Measurements from ENCODE around the gene TEDC1. TPM values are rescaled to one million over a fixed set of nuclear protein-coding genes. Genes with fewer than 3 reads are reported as not detected.

Gene TEDC1
- total RNA-seq, 2 donors from 2014 or later = 9.1 to 23.8 TPM

GRCh38 chr14:105527826-105528585, 37.0 kb downstream of the TEDC1 start:
- Mint-ChIP-seq H3K36me3 (ENCODE audit: low read depth) (no peaks in the 10 kb centered on the region), H3K27me3 (ENCODE audit: insufficient read depth) (peaks cover 51% of the 10 kb centered on the region), H3K27ac (no peak overlapping the region), H3K4me1 (no peaks in the 10 kb centered on the region), H3K9me3 (peaks cover 10% of the 10 kb centered on the region), H3K4me3 (peak overlapping the region; percentile 33)
- Histone ChIP-seq H3K36me3 (ENCODE audit: control insufficient read depth, insufficient read depth, low read length) (no peaks in the 10 kb centered on the region), H3K4me1 (ENCODE audit: control insufficient read depth, insufficient read depth, low read length) (no peaks in the 10 kb centered on the region), H3K27ac (ENCODE audit: low read depth, low read length) (no peak overlapping the region), H3K9ac (ENCODE audit: extremely low read depth, low read length, poor library complexity, severe bottlenecking) (no peak overlapping the region), H3K9me3 (ENCODE audit: control insufficient read depth, low read length) (no peaks in the 10 kb centered on the region), H3K27me3 (ENCODE audit: control insufficient read depth, insufficient read depth, low read length, poor library complexity, severe bottlenecking) (peaks cover 48% of the 10 kb centered on the region), H3K4me3 (ENCODE audit: low read length) (no peak overlapping the region)
- 33 to 37% methylated on average over 19 to 67 of the region's 67 CpGs for WGBS, 2 experiments (ENCODE audit: insufficient coverage in 1 of 2, insufficient read length in 1 of 2)
- peak; percentile 88 for DNase-seq
- peak; percentile 86 for TF ChIP-seq CTCF (conservative IDR thresholded peaks at IDR 0.05)

- Mint-ChIP-seq H3K9me3 (peaks cover 16% of the 10 kb centered on the region), H3K4me3 (peak overlapping the region; percentile 21), H3K4me1 (no peaks in the 10 kb centered on the region), H3K27me3 (ENCODE audit: insufficient read depth) (peaks cover 46% of the 10 kb centered on the region), H3K36me3 (ENCODE audit: low read depth) (no peaks in the 10 kb centered on the region), H3K27ac (no peak overlapping the region)
- H3K36me3 ChIP-seq (ENCODE audit: control insufficient read depth, insufficient read depth, low read length) = no peaks in the 10 kb centered on the region
- H3K27me3 ChIP-seq (ENCODE audit: control insufficient read depth, insufficient read depth, low read length, poor library complexity, severe bottlenecking) = peaks cover 44% of the 10 kb centered on the region
- WGBS, 2 experiments (ENCODE audit: insufficient coverage in 1 of 2, insufficient read length in 1 of 2) = 58 to 84% methylated on average over 51 to 89 of the region's 89 CpGs
- no peak overlapping the region for H3K4me3 ChIP-seq (ENCODE audit: low read length)
- H3K9ac ChIP-seq (ENCODE audit: extremely low read depth, low read length, poor library complexity, severe bottlenecking) = no peak overlapping the region
- DNase-seq = no peak
- H3K9me3 ChIP-seq (ENCODE audit: control insufficient read depth, low read length) = no peaks in the 10 kb centered on the region
- no peaks in the 10 kb centered on the region for H3K4me1 ChIP-seq (ENCODE audit: control insufficient read depth, insufficient read depth, low read length)
- no peak for TF ChIP-seq CTCF (conservative IDR thresholded peaks at IDR 0.05)
- H3K27ac ChIP-seq (ENCODE audit: low read depth, low read length) = no peak overlapping the region
These were observed 37.7 kb downstream of the TEDC1 start for GRCh38 chr14:105528586-105529318.

GRCh38 chr14:105529319-105529568, 38.2 kb downstream of the TEDC1 start:
- Histone ChIP-seq H3K4me3 (ENCODE audit: low read length) (no peak overlapping the region), H3K9me3 (ENCODE audit: control insufficient read depth, low read length) (no peaks in the 10 kb centered on the region), H3K27me3 (ENCODE audit: control insufficient read depth, insufficient read depth, low read length, poor library complexity, severe bottlenecking) (peaks cover 39% of the 10 kb centered on the region), H3K27ac (ENCODE audit: low read depth, low read length) (no peak overlapping the region), H3K4me1 (ENCODE audit: control insufficient read depth, insufficient read depth, low read length) (no peaks in the 10 kb centered on the region), H3K36me3 (ENCODE audit: control insufficient read depth, insufficient read depth, low read length) (no peaks in the 10 kb centered on the region), H3K9ac (ENCODE audit: extremely low read depth, low read length, poor library complexity, severe bottlenecking) (no peak overlapping the region)
- WGBS, 2 experiments (ENCODE audit: insufficient coverage in 1 of 2, insufficient read length in 1 of 2) = 94 to 95% methylated on average over 19 to 24 of the region's 24 CpGs
- H3K27me3 Mint-ChIP-seq (ENCODE audit: insufficient read depth) = peaks cover 44% of the 10 kb centered on the region
- TF ChIP-seq CTCF (conservative IDR thresholded peaks at IDR 0.05) = no peak
- no peaks in the 10 kb centered on the region for H3K4me1 Mint-ChIP-seq
- H3K4me3 Mint-ChIP-seq = no peak overlapping the region
- H3K9me3 Mint-ChIP-seq = peaks cover 21% of the 10 kb centered on the region
- no peak for DNase-seq
- H3K36me3 Mint-ChIP-seq (ENCODE audit: low read depth) = no peaks in the 10 kb centered on the region
- no peak overlapping the region for H3K27ac Mint-ChIP-seq
